H9 (cell line): Measurements from ENCODE around the gene AFAP1L2. TPM values are rescaled to one million over a fixed set of nuclear protein-coding genes. Genes with fewer than 3 reads are reported as not detected.

Experiments
- DNase-seq: peaks from one replicate; pipeline ENCODE4 v3.0.0-alpha.2; 2017
- H2AFZ ChIP-seq: one replicate; pipeline ENCODE4 v1.6.1; 2013; ENCODE audit warnings: mild to moderate bottlenecking, low read length, control low read depth, moderate library complexity
- H2AK5ac ChIP-seq: 2 replicates; pipeline ENCODE4 v1.6.1; 2013; ENCODE audit warnings: low read length, control low read depth, mixed read lengths; ENCODE audit not compliant: insufficient read length
- H2BK120ac ChIP-seq: one replicate; pipeline ENCODE4 v1.6.1; 2013; ENCODE audit warnings: low read depth, mild to moderate bottlenecking, low read length, control low read depth, inconsistent platforms; ENCODE audit not compliant: poor library complexity, severe bottlenecking
- H2BK12ac ChIP-seq: 2 replicates; pipeline ENCODE4 v1.6.1; 2013; ENCODE audit warnings: low read length, control low read depth, mixed read lengths, low read depth; ENCODE audit not compliant: insufficient read length
- H2BK15ac ChIP-seq: 2 replicates; pipeline ENCODE4 v1.6.1; 2013; ENCODE audit warnings: low read depth, low read length, control low read depth
- H2BK20ac ChIP-seq: one replicate; pipeline ENCODE4 v1.6.1; 2013; ENCODE audit warnings: low read depth, mild to moderate bottlenecking, low read length, control low read depth, inconsistent platforms; ENCODE audit not compliant: poor library complexity, severe bottlenecking
- H2BK5ac ChIP-seq: 2 replicates; pipeline ENCODE4 v1.6.1; 2013; ENCODE audit warnings: low read length, control low read depth, mixed read lengths; ENCODE audit not compliant: insufficient read length
- H3K14ac ChIP-seq: 2 replicates; pipeline ENCODE4 v1.6.1; 2013; ENCODE audit warnings: low read length, control low read depth; ENCODE audit not compliant: insufficient read depth
- H3K18ac ChIP-seq: 2 replicates; pipeline ENCODE4 v1.6.1; 2013; ENCODE audit warnings: low read depth, mild to moderate bottlenecking, mixed read lengths, low read length, control low read depth; ENCODE audit not compliant: insufficient read length
- H3K23ac ChIP-seq: 2 replicates; pipeline ENCODE4 v1.6.1; 2013; ENCODE audit warnings: low read length, control low read depth, mixed read lengths, low read depth; ENCODE audit not compliant: insufficient read length
- H3K23me2 ChIP-seq: 2 replicates; pipeline ENCODE4 v1.6.1; 2013; ENCODE audit warnings: low read depth, mild to moderate bottlenecking, mixed read lengths, low read length, control low read depth; ENCODE audit not compliant: insufficient read length, poor library complexity, severe bottlenecking
- H3K27ac ChIP-seq: 2 replicates; pipeline ENCODE4 v1.5.1; 2013; ENCODE audit warnings: low read length, control low read depth, mixed read lengths, low read depth; ENCODE audit not compliant: insufficient read length
- H3K27me3 ChIP-seq: 2 replicates; pipeline ENCODE4 v1.6.1; 2013; ENCODE audit warnings: low read length, control low read depth, inconsistent platforms; ENCODE audit not compliant: insufficient read depth
- H3K4ac ChIP-seq: 2 replicates; pipeline ENCODE4 v1.6.1; 2013; ENCODE audit warnings: low read depth, mild to moderate bottlenecking, control low read depth, inconsistent platforms, low read length, moderate library complexity
- H3K4me1 ChIP-seq: 2 replicates; pipeline ENCODE4 v1.6.1; 2013; ENCODE audit warnings: low read length, control low read depth, inconsistent platforms; ENCODE audit not compliant: insufficient read depth
- H3K4me2 ChIP-seq: 2 replicates; pipeline ENCODE4 v1.6.1; 2013; ENCODE audit warnings: low read length, control low read depth, mixed read lengths; ENCODE audit not compliant: insufficient read length, insufficient read depth
- H3K56ac ChIP-seq: 2 replicates; pipeline ENCODE4 v1.6.1; 2013; ENCODE audit warnings: low read depth, mild to moderate bottlenecking, mixed read lengths, low read length, control low read depth; ENCODE audit not compliant: insufficient read length
- H3K79me1 ChIP-seq: 2 replicates; pipeline ENCODE4 v1.6.1; 2013; ENCODE audit warnings: low read depth, mild to moderate bottlenecking, moderate library complexity, low read length, control low read depth, inconsistent platforms; ENCODE audit not compliant: insufficient read depth, poor library complexity, severe bottlenecking
- H3K79me2 ChIP-seq: 2 replicates; pipeline ENCODE4 v1.6.1; 2013; ENCODE audit warnings: low read length, control low read depth, inconsistent platforms; ENCODE audit not compliant: insufficient read depth
- H3K9ac ChIP-seq: 2 replicates; pipeline ENCODE4 v1.6.1; 2013; ENCODE audit warnings: low read length, control low read depth, mixed read lengths; ENCODE audit not compliant: insufficient read length; ENCODE audit errors: extremely low read depth
- H3K9me3 ChIP-seq: one replicate; pipeline ENCODE4 v1.6.1; 2013; ENCODE audit warnings: low read depth, low read length, inconsistent platforms; ENCODE audit not compliant: control insufficient read depth
- H3T11ph ChIP-seq: one replicate; pipeline ENCODE4 v1.6.1; 2013; ENCODE audit warnings: mild to moderate bottlenecking, low read length, control low read depth, inconsistent platforms
- H4K20me1 ChIP-seq: one replicate; pipeline ENCODE4 v1.6.1; 2013; ENCODE audit not compliant: control insufficient read depth, insufficient read length, insufficient read depth
- H4K5ac ChIP-seq: 2 replicates; pipeline ENCODE4 v1.6.1; 2013; ENCODE audit warnings: low read depth, mild to moderate bottlenecking, mixed read lengths, low read length, control low read depth; ENCODE audit not compliant: insufficient read length
- H4K8ac ChIP-seq: replicated peaks from 2 replicates; pipeline ENCODE4 v1.6.1; 2013; ENCODE audit warnings: low read length, control low read depth, mixed read lengths, low read depth; ENCODE audit not compliant: insufficient read length
- H4K91ac ChIP-seq: 2 replicates; pipeline ENCODE4 v1.6.1; 2013; ENCODE audit warnings: low read depth, mild to moderate bottlenecking, moderate library complexity, mixed read lengths, low read length, control low read depth; ENCODE audit not compliant: insufficient read length
- H3K27ac Mint-ChIP-seq, 3 experiments: 2 replicates in 2 of 3; 3 replicates in 1 of 3; pipeline ENCODE4 v1.8.0; 2020 to 2021; ENCODE audit warnings: mixed read lengths in 3 of 3, mild to moderate bottlenecking in 1 of 3, moderate library complexity in 1 of 3
- H3K27me3 Mint-ChIP-seq: 2 replicates; pipeline ENCODE4 v1.8.0; 2021; ENCODE audit warnings: low read depth, mild to moderate bottlenecking, moderate library complexity, mixed read lengths
- H3K36me3 Mint-ChIP-seq, 3 experiments: 2 replicates in 2 of 3; 3 replicates in 1 of 3; pipeline ENCODE4 v1.8.0; 2020 to 2021; ENCODE audit warnings: low read depth in 3 of 3, mixed read lengths in 3 of 3; ENCODE audit not compliant: insufficient read depth in 1 of 3
- H3K4me1 Mint-ChIP-seq, 2 experiments: 2 replicates each; pipeline ENCODE4 v1.8.0; 2020; ENCODE audit warnings: mixed read lengths in 2 of 2
- H3K4me3 Mint-ChIP-seq, 2 experiments: 2 replicates in 1 of 2; 3 replicates in 1 of 2; pipeline ENCODE4 v1.8.0; 2020 to 2021; ENCODE audit warnings: mild to moderate bottlenecking in 2 of 2, mixed read lengths in 2 of 2, moderate library complexity in 1 of 2
- H3K9me3 Mint-ChIP-seq, 2 experiments: 2 replicates in 1 of 2; 3 replicates in 1 of 2; pipeline ENCODE4 v1.8.0; 2020; ENCODE audit warnings: mild to moderate bottlenecking in 2 of 2, mixed read lengths in 2 of 2, moderate library complexity in 1 of 2
- WGBS: extraction: QIAGEN DNeasy Blood & Tissue Kit; methylation state at CpG from one replicate; pipeline ENCODE4 v1.1.7; 2013; ENCODE audit warnings: missing lambda C conversion rate, low lambda C conversion rate, mixed read lengths; ENCODE audit not compliant: insufficient read length; ENCODE audit errors: extremely low coverage; 5-methylcytosine and 5-hydroxymethylcytosine counted together
- total RNA-seq: library from RNA; stranded (reverse); gene quantifications from 2 replicates; pipeline ENCODE4 v1.2.1, GENCODE V29; 2021
- TF ChIP-seq, protein P1 (sequence below): fragments of 200-600 bp; sonication (generic); conservative IDR thresholded peaks from 3 replicates; pipeline ENCODE4 v1.8.0; 2021; ENCODE audit warnings: antibody characterized with exemption, mild to moderate bottlenecking

AFAP1L2 gene
- total RNA-seq, 1 experiment from 2014 or later: 0.77 TPM

DNA sequence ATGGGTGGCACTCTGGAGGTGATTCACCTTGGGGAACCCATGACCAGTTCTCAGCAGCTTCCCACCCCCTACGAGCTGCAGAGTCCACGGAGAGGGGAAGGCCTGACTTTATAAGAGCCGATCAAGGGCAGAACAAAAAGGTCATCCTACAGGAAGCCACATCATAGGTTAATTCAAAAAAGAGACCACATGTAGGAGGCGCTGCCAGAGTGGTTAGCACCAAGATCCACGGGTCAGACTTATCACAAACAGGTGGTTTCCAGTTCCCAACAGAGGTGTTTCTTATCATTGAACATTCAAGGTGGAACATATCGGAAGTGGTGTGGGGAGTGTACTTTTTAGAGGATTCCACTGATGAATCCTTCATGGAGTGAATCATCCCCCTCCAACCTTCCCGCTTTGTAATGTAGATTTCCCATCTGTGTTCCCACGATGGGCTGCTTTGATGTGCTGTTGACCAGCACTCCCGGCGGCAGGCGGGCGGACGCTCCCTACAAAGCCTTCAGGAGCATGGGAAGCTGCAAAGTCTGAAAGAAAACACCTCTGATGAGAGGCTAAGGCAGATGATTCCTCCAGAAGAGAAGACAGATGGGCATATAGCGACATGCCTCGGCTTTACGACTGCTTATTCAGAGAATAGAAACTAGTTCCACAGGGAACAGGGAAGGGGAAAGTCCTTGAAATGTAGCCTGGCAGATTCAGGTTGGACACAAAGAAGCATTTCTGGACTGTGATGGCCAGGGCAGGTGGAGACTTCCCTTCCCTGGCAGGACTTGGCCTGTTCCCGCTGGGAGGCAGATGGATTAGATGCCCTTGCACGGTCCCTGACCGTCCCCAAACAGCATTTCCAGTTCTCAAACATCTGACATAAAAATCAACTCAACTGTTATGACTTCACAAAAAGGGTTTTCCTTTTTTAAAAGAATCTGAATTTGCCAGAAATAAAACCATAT lies 66.5 kb downstream of the AFAP1L2 start:
- H3K4me1 ChIP-seq: peaks cover 5% of the 10 kb centered on the region
- H2BK5ac ChIP-seq: no peak overlapping the region
- no peak overlapping the region for H3K23ac ChIP-seq
- Mint-ChIP-seq H3K27me3 (peaks cover 73% of the 10 kb centered on the region), H3K4me3 (no peak overlapping the region; a peak in 1 of 5 replicates), H3K27ac (peak overlapping the region in 1 of 3 experiments; percentile 24; a peak in 2 of 7 replicates), H3K4me1 (peaks cover 23 to 28% of the 10 kb centered on the region in 2 experiments), H3K9me3 (no peaks in the 10 kb centered on the region; a peak in 2 of 5 replicates), H3K36me3 (no peaks in the 10 kb centered on the region)
- no peak overlapping the region for H2AFZ ChIP-seq
- no peak overlapping the region for H4K5ac ChIP-seq
- H3K27ac ChIP-seq: no peak overlapping the region
- H3K14ac ChIP-seq: no peak overlapping the region
- H3K23me2 ChIP-seq: no peaks in the 10 kb centered on the region
- H3K79me2 ChIP-seq: no peaks in the 10 kb centered on the region
- H2BK15ac ChIP-seq: no peak overlapping the region
- no peak overlapping the region for H4K91ac ChIP-seq
- H3K4me2 ChIP-seq: no peak overlapping the region
- no CpG with 5 or more reads among the region's 19 CpGs for WGBS
- no peak overlapping the region for H3K9ac ChIP-seq
- H3K27me3 ChIP-seq: no peaks in the 10 kb centered on the region
- H4K20me1 ChIP-seq: no peaks in the 10 kb centered on the region
- no peak overlapping the region for H3K56ac ChIP-seq
- peak; percentile 81 for DNase-seq
- H2BK120ac ChIP-seq: no peak overlapping the region
- H2BK20ac ChIP-seq: no peak overlapping the region
- TF ChIP-seq, protein P1, sequence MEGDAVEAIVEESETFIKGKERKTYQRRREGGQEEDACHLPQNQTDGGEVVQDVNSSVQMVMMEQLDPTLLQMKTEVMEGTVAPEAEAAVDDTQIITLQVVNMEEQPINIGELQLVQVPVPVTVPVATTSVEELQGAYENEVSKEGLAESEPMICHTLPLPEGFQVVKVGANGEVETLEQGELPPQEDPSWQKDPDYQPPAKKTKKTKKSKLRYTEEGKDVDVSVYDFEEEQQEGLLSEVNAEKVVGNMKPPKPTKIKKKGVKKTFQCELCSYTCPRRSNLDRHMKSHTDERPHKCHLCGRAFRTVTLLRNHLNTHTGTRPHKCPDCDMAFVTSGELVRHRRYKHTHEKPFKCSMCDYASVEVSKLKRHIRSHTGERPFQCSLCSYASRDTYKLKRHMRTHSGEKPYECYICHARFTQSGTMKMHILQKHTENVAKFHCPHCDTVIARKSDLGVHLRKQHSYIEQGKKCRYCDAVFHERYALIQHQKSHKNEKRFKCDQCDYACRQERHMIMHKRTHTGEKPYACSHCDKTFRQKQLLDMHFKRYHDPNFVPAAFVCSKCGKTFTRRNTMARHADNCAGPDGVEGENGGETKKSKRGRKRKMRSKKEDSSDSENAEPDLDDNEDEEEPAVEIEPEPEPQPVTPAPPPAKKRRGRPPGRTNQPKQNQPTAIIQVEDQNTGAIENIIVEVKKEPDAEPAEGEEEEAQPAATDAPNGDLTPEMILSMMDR: peak; percentile 22; the same call in 1 of the 3 replicates
- no peak overlapping the region for H4K8ac ChIP-seq
- no peak overlapping the region for H3T11ph ChIP-seq
- H2AK5ac ChIP-seq: no peak overlapping the region
- H2BK12ac ChIP-seq: no peak overlapping the region
- H3K9me3 ChIP-seq: no peaks in the 10 kb centered on the region
- H3K4ac ChIP-seq: no peak overlapping the region
- no peaks in the 10 kb centered on the region for H3K79me1 ChIP-seq
- H3K18ac ChIP-seq: no peak overlapping the region
